NCI-H1092 (cell line): ENCODE results near the gene NIP7.

ENCODE experiments used
- DNase-seq: peaks from one replicate; lab custom pipeline; 2025; lab: John Stamatoyannopoulos, UW

NIP7 gene

GRCh38 chr16:69318911-69319289 lies 20.7 kb upstream of the NIP7 start:
- no peak for DNase-seq

GRCh38 chr16:69319381-69319780 lies 20.2 kb upstream of the NIP7 start:
- DNase-seq: no peak

GRCh38 chr16:69319826-69320739 lies 19.5 kb upstream of the NIP7 start:
- no peak for DNase-seq

- DNase-seq: no peak
These were observed 18.9 kb upstream of the NIP7 start for GRCh38 chr16:69320740-69321073.

- no peak for DNase-seq
These were observed 18.5 kb upstream of the NIP7 start for GRCh38 chr16:69321080-69321479.

- no peak for DNase-seq
These were observed 17.2 kb upstream of the NIP7 start for GRCh38 chr16:69322343-69322742.

GRCh38 chr16:69323415-69323814 lies 16.2 kb upstream of the NIP7 start:
- no peak for DNase-seq

GRCh38 chr16:69324013-69324531 lies 15.5 kb upstream of the NIP7 start:
- DNase-seq: no peak

GRCh38 chr16:69324585-69325253 lies 14.9 kb upstream of the NIP7 start:
- no peak for DNase-seq

GRCh38 chr16:69325784-69326171 lies 13.8 kb upstream of the NIP7 start:
- DNase-seq: no peak

GRCh38 chr16:69326172-69326873 lies 13.2 kb upstream of the NIP7 start:
- no peak for DNase-seq

- no peak for DNase-seq
These were observed 11.8 kb upstream of the NIP7 start for GRCh38 chr16:69327585-69328310.

- no peak for DNase-seq
These were observed 10.7 kb upstream of the NIP7 start for GRCh38 chr16:69328854-69329316.

- no peak for DNase-seq
These were observed 9.9 kb upstream of the NIP7 start for GRCh38 chr16:69329369-69330285.

- peak; percentile 91 for DNase-seq
These were observed 9.1 kb upstream of the NIP7 start, which contains the start of gene PDF for GRCh38 chr16:69330286-69331109. Gene PDF, minus strand, starts transcription at chr16:69330588. Its CDS starts 18 bp downstream, at chr16:69330570.

- no peak for DNase-seq
These were observed 4.9 kb upstream of the NIP7 start for GRCh38 chr16:69334696-69335095.

- DNase-seq: peak; percentile 43
These were observed 849 bp upstream of the NIP7 start for GRCh38 chr16:69338557-69339288.

GRCh38 chr16:69340095-69340644 lies 598 bp downstream of the NIP7 start:
- DNase-seq: no peak

- DNase-seq: no peak
These were observed 4.6 kb downstream of the NIP7 start for GRCh38 chr16:69344171-69344570.
